Parathyroid adenoma (tissue), 2 donors: ENCODE measurements around the gene ZNF502.

Experiments used
- H2AFZ ChIP-seq: fragments of 300-600 bp; sonication (generic); one replicate; pipeline ENCODE4 v1.7.0; 2017; ENCODE audit warnings: antibody characterized with exemption, mild to moderate bottlenecking
- H3K27ac ChIP-seq: fragments of 300-600 bp; sonication (generic); one replicate; pipeline ENCODE4 v1.7.0; 2017
- H3K27me3 ChIP-seq: fragments of 300-600 bp; sonication (generic); one replicate; pipeline ENCODE4 v1.7.0; 2017; ENCODE audit warnings: low read length; ENCODE audit not compliant: control insufficient read depth, insufficient read depth
- H3K36me3 ChIP-seq: fragments of 300-600 bp; sonication (generic); one replicate; pipeline ENCODE4 v1.7.0; 2017; ENCODE audit warnings: low read length; ENCODE audit not compliant: control insufficient read depth, insufficient read depth
- H3K4me1 ChIP-seq: fragments of 300-600 bp; sonication (generic); one replicate; pipeline ENCODE4 v1.7.0; 2017; ENCODE audit warnings: control low read depth
- H3K4me2 ChIP-seq: fragments of 300-600 bp; sonication (generic); one replicate; pipeline ENCODE4 v1.7.0; 2017; ENCODE audit warnings: low read length
- H3K4me3 ChIP-seq: fragments of 300-600 bp; sonication (generic); one replicate; pipeline ENCODE4 v1.7.0; 2017; ENCODE audit warnings: low read depth, low read length
- H3K79me2 ChIP-seq: fragments of 300-600 bp; sonication (generic); one replicate; pipeline ENCODE4 v1.7.0; 2017; ENCODE audit warnings: control low read depth
- H3K9ac ChIP-seq: fragments of 300-600 bp; sonication (generic); one replicate; pipeline ENCODE4 v1.7.0; 2017; ENCODE audit warnings: mild to moderate bottlenecking
- H3K9me3 ChIP-seq: fragments of 300-600 bp; sonication (generic); one replicate; pipeline ENCODE4 v1.7.0; 2017; ENCODE audit warnings: low read length; ENCODE audit not compliant: control insufficient read depth
- CTCF ChIP-seq: fragments of 300-600 bp; sonication (generic); IDR thresholded peaks from one replicate; pipeline ENCODE4 v1.7.0; 2017; ENCODE audit warnings: antibody characterized with exemption, mild to moderate bottlenecking
- donor health status: primary hyperparathyroidism.

Gene ZNF502

GRCh38 chr3:44729384-44729910 is 17.0 kb downstream of the ZNF502 start, which contains the start of gene ZNF501:
Gene ZNF501, plus strand, starts transcription at chr3:44729635. Its CDS starts 4,787 bp downstream, at chr3:44734422.
- H3K9ac ChIP-seq, result no peak within 1 kb of the TSS
- H3K27ac ChIP-seq, result no peak within 1 kb of the TSS
- peak within 1 kb of the TSS; percentile 76 for H2AFZ ChIP-seq
- peaks cover 2% of the 10 kb centered on the region for H3K36me3 ChIP-seq
- peak within 1 kb of the TSS; percentile 64 for H3K4me3 ChIP-seq
- H3K9me3 ChIP-seq, result peaks cover 11% of the 10 kb centered on the region
- no peak for TF ChIP-seq CTCF
- H3K27me3 ChIP-seq, result no peaks in the 10 kb centered on the region
- peak within 1 kb of the TSS; percentile 69 for H3K4me2 ChIP-seq
- no peaks in the 10 kb centered on the region for H3K4me1 ChIP-seq
- H3K79me2 ChIP-seq, result no peaks in the 10 kb centered on the region

- Histone ChIP-seq H3K4me3 (no peak overlapping the region), H3K27me3 (no peaks in the 10 kb centered on the region), H3K27ac (no peak overlapping the region), H3K4me1 (no peaks in the 10 kb centered on the region), H3K79me2 (no peaks in the 10 kb centered on the region), H3K9me3 (peaks cover 7% of the 10 kb centered on the region), H3K9ac (no peak overlapping the region), H3K36me3 (peaks cover 2% of the 10 kb centered on the region), H3K4me2 (no peak overlapping the region), H2AFZ (no peak overlapping the region)
- TF ChIP-seq CTCF, result no peak
These were observed 22.2 kb downstream of the ZNF502 start for GRCh38 chr3:44734646-44735168.

GRCh38 chr3:44761101-44761423 is 48.6 kb downstream of the ZNF502 start:
- H2AFZ ChIP-seq, result peak overlapping the region; percentile 90
- H3K4me1 ChIP-seq, result peaks cover 8% of the 10 kb centered on the region
- H3K27me3 ChIP-seq, result no peaks in the 10 kb centered on the region
- H3K4me2 ChIP-seq, result peak overlapping the region; percentile 90
- no peaks in the 10 kb centered on the region for H3K9me3 ChIP-seq
- peak overlapping the region; percentile 90 for H3K4me3 ChIP-seq
- H3K27ac ChIP-seq, result peak overlapping the region; percentile 64
- peak overlapping the region; percentile 47 for H3K9ac ChIP-seq
- TF ChIP-seq CTCF, result no peak
- H3K36me3 ChIP-seq, result no peaks in the 10 kb centered on the region
- H3K79me2 ChIP-seq, result peaks cover 16% of the 10 kb centered on the region

- peak within 1 kb of the TSS; percentile 47 for H3K9ac ChIP-seq
- peak within 1 kb of the TSS; percentile 64 for H3K27ac ChIP-seq
- peaks cover 16% of the 10 kb centered on the region for H3K79me2 ChIP-seq
- H3K4me1 ChIP-seq, result peaks cover 8% of the 10 kb centered on the region
- no peak for TF ChIP-seq CTCF
- H2AFZ ChIP-seq, result peak within 1 kb of the TSS; percentile 90
- H3K4me3 ChIP-seq, result peak within 1 kb of the TSS; percentile 90
- peak within 1 kb of the TSS; percentile 90 for H3K4me2 ChIP-seq
- no peaks in the 10 kb centered on the region for H3K9me3 ChIP-seq
- no peaks in the 10 kb centered on the region for H3K36me3 ChIP-seq
- H3K27me3 ChIP-seq, result no peaks in the 10 kb centered on the region
These were observed 49.1 kb downstream of the ZNF502 start, which contains the start of the genes KIAA1143 and KIF15 for GRCh38 chr3:44761424-44762169. Gene KIAA1143, minus strand, starts transcription at chr3:44761619. Its CDS starts 17 bp downstream, at chr3:44761602. Gene KIF15, plus strand, starts transcription at chr3:44761794. Its CDS starts 72 bp downstream, at chr3:44761866.
